H1 (cell line): Measurements from ENCODE around the gene OBSL1. TPM values are rescaled to one million over a fixed set of nuclear protein-coding genes. Genes with fewer than 3 reads are reported as not detected.

ENCODE experiments used
- CTCF ChIA-PET: fragments of 300-600 bp; sonication (Branson Sonifier 250); formaldehyde crosslinking; loops from one replicate; lab custom pipeline; 2021; ENCODE audit not compliant: partially characterized antibody; lab: Charles Lee
- POLR2A ChIA-PET: fragments of 300-600 bp; sonication (Branson Sonifier 250); formaldehyde crosslinking; loops from one replicate; lab custom pipeline; 2021; ENCODE audit warnings: inconsistent platforms; ENCODE audit not compliant: partially characterized antibody; lab: Charles Lee
- DNase-seq, 2 experiments: peaks; one replicate each; pipeline versions ENCODE4 v3.0.0 to v3.0.0-alpha.2; 2010 to 2022; ENCODE audit warnings: low spot score in 2 of 2, low read depth in 1 of 2, mixed read lengths in 1 of 2
- FAIRE-seq: peaks from 2 replicates; lab custom pipeline; 2011; peaks lifted over from hg19 to GRCh38; lab: Jason Lieb, UNC
- H2AFZ ChIP-seq: 2 replicates; pipeline ENCODE4 v1.8.1; 2012; ENCODE audit warnings: low read length, inconsistent platforms
- H2AK5ac ChIP-seq: 2 replicates; pipeline ENCODE4 v1.6.1; 2013; ENCODE audit warnings: low read depth, low read length
- H2BK120ac ChIP-seq: replicated peaks from 2 replicates; pipeline ENCODE3; 2013; ENCODE audit warnings: low read depth, low read length, inconsistent platforms
- H2BK12ac ChIP-seq: 2 replicates; pipeline ENCODE4 v1.6.1; 2013; ENCODE audit warnings: low read depth, low read length
- H2BK15ac ChIP-seq: 2 replicates; pipeline ENCODE4 v1.6.1; 2013; ENCODE audit warnings: low read length
- H2BK20ac ChIP-seq: 2 replicates; pipeline ENCODE4 v1.6.1; 2013; ENCODE audit warnings: low read length
- H2BK5ac ChIP-seq: 2 replicates; pipeline ENCODE4 v1.6.1; 2013; ENCODE audit warnings: low read depth, low read length
- H3K14ac ChIP-seq: 2 replicates; pipeline ENCODE4 v1.6.1; 2013; ENCODE audit warnings: inconsistent platforms; ENCODE audit not compliant: insufficient read length
- H3K18ac ChIP-seq: 2 replicates; pipeline ENCODE4 v1.6.1; 2013; ENCODE audit warnings: low read length; ENCODE audit errors: extremely low read depth
- H3K23ac ChIP-seq: 2 replicates; pipeline ENCODE4 v1.6.1; 2013; ENCODE audit warnings: inconsistent platforms; ENCODE audit not compliant: insufficient read length
- H3K23me2 ChIP-seq: 2 replicates; pipeline ENCODE4 v1.6.1; 2013; ENCODE audit warnings: low read depth, low read length
- H3K27ac ChIP-seq: 2 replicates; pipeline ENCODE4 v1.6.1; 2011; ENCODE audit warnings: low read depth, low read length, inconsistent platforms
- H3K27me3 ChIP-seq, 4 experiments: replicated peaks in 1 of 4; 1 replicate in 1 of 4; 2 replicates in 3 of 4; pipeline versions ENCODE4 v1.6.1 to v1.8.1; 2011 to 2013; ENCODE audit warnings: low read length in 3 of 4, mild to moderate bottlenecking in 3 of 4, inconsistent platforms in 2 of 4, mixed read lengths in 2 of 4, moderate library complexity in 1 of 4; ENCODE audit not compliant: control insufficient read depth in 3 of 4, insufficient read depth in 3 of 4; ENCODE audit errors: extremely low read depth in 1 of 4
- H3K36me3 ChIP-seq, 4 experiments: 2 replicates each; pipeline versions ENCODE4 v1.6.1 to v1.8.1; 2011 to 2013; ENCODE audit warnings: mild to moderate bottlenecking in 4 of 4, low read length in 3 of 4, moderate library complexity in 2 of 4, control low read depth in 1 of 4, inconsistent platforms in 1 of 4; ENCODE audit not compliant: insufficient read depth in 4 of 4, control insufficient read depth in 2 of 4
- H3K4ac ChIP-seq: replicated peaks from 2 replicates; pipeline ENCODE3; 2013; ENCODE audit warnings: low read length, low read depth, mixed read lengths, inconsistent platforms; ENCODE audit not compliant: insufficient read length
- H3K4me1 ChIP-seq, 4 experiments: replicated peaks in 1 of 4; 1 replicate in 1 of 4; 2 replicates in 3 of 4; pipeline versions ENCODE4 v1.6.1 to v1.8.1; 2011 to 2013; ENCODE audit warnings: low read length in 3 of 4, inconsistent platforms in 2 of 4, mixed read lengths in 1 of 4; ENCODE audit not compliant: insufficient read depth in 4 of 4, control insufficient read depth in 3 of 4
- H3K4me2 ChIP-seq, 2 experiments: 2 replicates each; pipeline versions ENCODE4 v1.6.1 to v1.8.1; 2011 to 2013; ENCODE audit warnings: low read depth in 2 of 2, low read length in 2 of 2, control low read depth in 1 of 2, inconsistent platforms in 1 of 2, mild to moderate bottlenecking in 1 of 2; ENCODE audit not compliant: insufficient read depth in 1 of 2
- H3K4me3 ChIP-seq, 4 experiments: fragments of 200-600, 300-600 bp in 1 of 4; sonication (generic), shearing (Covaris generic), sonication (Bioruptor Twin) in 1 of 4; 2 replicates each; pipeline versions ENCODE4 v1.5.1 to v1.8.1; 2011 to 2016; ENCODE audit warnings: low read length in 4 of 4, low read depth in 3 of 4, control low read depth in 2 of 4, inconsistent platforms in 2 of 4, mild to moderate bottlenecking in 2 of 4, mixed read lengths in 1 of 4, moderate library complexity in 1 of 4; ENCODE audit not compliant: insufficient read depth in 2 of 4; ENCODE audit errors: extremely low read depth in 1 of 4
- H3K56ac ChIP-seq: replicated peaks from 2 replicates; pipeline ENCODE3; 2013; ENCODE audit warnings: low read depth, mild to moderate bottlenecking, mixed read lengths, low read length, inconsistent platforms; ENCODE audit not compliant: insufficient read length
- H3K79me1 ChIP-seq: 2 replicates; pipeline ENCODE4 v1.6.1; 2013; ENCODE audit warnings: low read depth, low read length, control low read depth
- H3K79me2 ChIP-seq, 2 experiments: 2 replicates each; pipeline versions ENCODE4 v1.6.1 to v1.8.1; 2012 to 2013; ENCODE audit warnings: low read length in 2 of 2, mild to moderate bottlenecking in 2 of 2, inconsistent platforms in 1 of 2; ENCODE audit not compliant: insufficient read depth in 2 of 2, control insufficient read depth in 1 of 2
- H3K9ac ChIP-seq, 4 experiments: replicated peaks in 1 of 4; 1 replicate in 1 of 4; 2 replicates in 3 of 4; pipeline versions ENCODE4 v1.6.1 to v1.8.1; 2011 to 2013; ENCODE audit warnings: low read depth in 3 of 4, low read length in 3 of 4, control low read depth in 2 of 4, mild to moderate bottlenecking in 2 of 4, moderate library complexity in 2 of 4, inconsistent platforms in 1 of 4; ENCODE audit errors: extremely low read depth in 1 of 4
- H3K9me3 ChIP-seq, 2 experiments: 2 replicates each; pipeline versions ENCODE4 v1.6.1 to v1.8.1; 2012 to 2013; ENCODE audit warnings: mild to moderate bottlenecking in 2 of 2, moderate library complexity in 2 of 2, control low read depth in 1 of 2, inconsistent platforms in 1 of 2, low read depth in 1 of 2, low read length in 1 of 2, mixed read lengths in 1 of 2; ENCODE audit not compliant: insufficient read depth in 2 of 2
- H4K20me1 ChIP-seq, 2 experiments: replicated peaks in 1 of 2; 2 replicates each; pipeline versions ENCODE3 to v1.8.1; 2011 to 2013; ENCODE audit warnings: inconsistent platforms in 2 of 2, low read length in 2 of 2, mild to moderate bottlenecking in 1 of 2; ENCODE audit not compliant: insufficient read depth in 2 of 2, control insufficient read depth in 1 of 2
- H4K5ac ChIP-seq: 2 replicates; pipeline ENCODE4 v1.6.1; 2013; ENCODE audit warnings: low read length, low read depth, mixed read lengths, inconsistent platforms; ENCODE audit not compliant: insufficient read length
- H4K8ac ChIP-seq: 2 replicates; pipeline ENCODE4 v1.8.0; 2013; ENCODE audit warnings: mild to moderate bottlenecking, moderate library complexity, low read length, inconsistent platforms; ENCODE audit not compliant: insufficient read depth; ENCODE audit errors: extremely low read depth
- H4K91ac ChIP-seq: replicated peaks from 2 replicates; pipeline ENCODE3; 2013; ENCODE audit warnings: low read length, mixed read lengths, inconsistent platforms; ENCODE audit not compliant: insufficient read length
- BRCA1 ChIP-seq: IDR thresholded peaks from 2 replicates; pipeline ENCODE4 v1.6.1; 2012; ENCODE audit warnings: low read depth, low read length, improper control_type of control experiment
- KDM5A ChIP-seq: fragments of 200-600 bp; IDR thresholded peaks from 2 replicates; pipeline ENCODE4 v1.7.1; 2012; ENCODE audit warnings: mild to moderate bottlenecking, low read length, inconsistent platforms, mixed read lengths
- PHF8 ChIP-seq: fragments of 200-600 bp; sonication (generic); conservative IDR thresholded peaks from 2 replicates; pipeline ENCODE4 v1.7.1; 2012; ENCODE audit warnings: low read depth, mild to moderate bottlenecking, inconsistent platforms, low read length, moderate library complexity
- POLR2AphosphoS5 ChIP-seq: IDR thresholded peaks from 2 replicates; pipeline ENCODE4 v1.6.1; 2011; ENCODE audit warnings: low read depth, low read length
- RXRA ChIP-seq: IDR thresholded peaks from 2 replicates; pipeline ENCODE4 v1.6.1; 2011; ENCODE audit warnings: low read depth, mild to moderate bottlenecking, low read length, moderate library complexity; ENCODE audit not compliant: insufficient read depth
- SP2 ChIP-seq: IDR thresholded peaks from 2 replicates; pipeline ENCODE4 v1.6.1; 2012; ENCODE audit warnings: mild to moderate bottlenecking, low read length, inconsistent platforms
- TAF7 ChIP-seq: optimal IDR thresholded peaks from 2 replicates; pipeline ENCODE3; 2011; ENCODE audit warnings: low read depth, mild to moderate bottlenecking, inconsistent platforms, low read length, moderate library complexity, borderline replicate concordance
- TBP ChIP-seq: IDR thresholded peaks from 2 replicates; pipeline ENCODE4 v1.6.1; 2011; ENCODE audit warnings: low read depth, low read length, improper control_type of control experiment
- WGBS, 2 experiments: shearing (Covaris generic) in 1 of 2; methylation state at CpG; one replicate each; pipeline versions ENCODE4 v1.1.6 to v1.1.7; 2013 to 2015; ENCODE audit warnings: low lambda C conversion rate in 2 of 2, mixed read lengths in 2 of 2, inconsistent platforms in 1 of 2, low coverage in 1 of 2, missing lambda C conversion rate in 1 of 2; ENCODE audit not compliant: insufficient replicate concordance in 2 of 2, insufficient coverage in 1 of 2, insufficient read length in 1 of 2; ENCODE audit errors: extremely low coverage in 1 of 2, missing lambda C conversion rate in 1 of 2; 5-methylcytosine and 5-hydroxymethylcytosine counted together
- polyA plus RNA-seq, 7 experiments: library from polyadenylated mRNA; depleted of rRNA in 3 of 7; stranded (reverse) in 5 of 7; unstranded in 2 of 7; fragments of >200 nt in 5 of 7; fragments of 200-250 nt in 2 of 7; gene quantifications; 1 replicate in 5 of 7; 2 replicates in 1 of 7; 4 replicates in 1 of 7; pipeline versions ENCODE4 v1.2.1 to v1.2.3, GENCODE V29; 2011 to 2013; ENCODE audit warnings: missing spikeins in 2 of 7, mixed read lengths in 2 of 7
- total RNA-seq: library from RNA; stranded (reverse); fragmentation: NEBNext Ultra II Directional; extraction: Animal tissue kit (Norgen Biotek cat#: 25700); gene quantifications from 2 replicates; pipeline ENCODE4 v1.2.1, GENCODE V29; 2021

OBSL1 gene
- total and polyA plus RNA-seq, 2 of the 8 experiments (the other 6 are each of a cell fraction or from before 2014, with no cell fraction given): 116 to 127 TPM

DNA sequence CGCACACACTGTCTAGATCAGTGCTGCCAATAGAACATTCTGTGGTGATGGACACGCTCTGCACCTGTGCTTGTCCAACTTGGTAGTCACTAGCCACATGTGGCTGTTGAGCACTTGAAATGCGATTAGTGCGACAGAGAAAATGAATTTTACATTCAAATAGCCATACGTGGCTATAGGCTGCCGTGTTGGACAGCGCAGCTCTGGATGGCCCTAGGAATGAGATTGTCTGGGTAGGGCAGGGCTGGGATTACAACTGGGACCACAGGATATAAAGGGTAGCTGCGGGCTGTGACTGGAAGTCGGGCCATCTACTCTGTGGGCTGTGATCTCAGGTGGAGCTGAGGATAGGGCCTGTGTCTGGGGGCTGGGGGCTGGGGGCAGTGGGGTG lies 51.8 kb downstream of the OBSL1 start:
- H3K4ac ChIP-seq: no peak overlapping the region
- H3K14ac ChIP-seq: no peak overlapping the region
- H4K20me1 ChIP-seq: peaks cover 0 to 5% of the 10 kb centered on the region in 2 experiments
- H2AK5ac ChIP-seq: 0 out of 2 replicates have a peak overlapping the region, but pooled peaks have one; percentile 1
- peaks cover 0 to 25% (median 17%) of the 10 kb centered on the region in 4 experiments; a peak in 6 of 7 replicates for H3K27me3 ChIP-seq
- no peak overlapping the region for H2BK120ac ChIP-seq
- peaks cover 5% of the 10 kb centered on the region; the same call in 1 of the 2 replicates for H3K23me2 ChIP-seq
- no peak overlapping the region for H3K4me3 ChIP-seq
- no peak overlapping the region for H2BK12ac ChIP-seq
- TF ChIP-seq BRCA1: no peak
- TF ChIP-seq SP2: no peak
- TF ChIP-seq RXRA: no peak
- no peak for TF ChIP-seq TBP
- TF ChIP-seq KDM5A: no peak
- no peak for TF ChIP-seq PHF8
- TF ChIP-seq POLR2AphosphoS5: no peak
- no peak for TF ChIP-seq TAF7
- WGBS, 2 experiments: 91% methylated on average over 9 of the region's 9 CpGs; no CpG with 5 or more reads in 1 of the 2 experiments
- FAIRE-seq (no peak), DNase-seq (no peak)
- no peak overlapping the region for H4K8ac ChIP-seq
- no peak overlapping the region for H2BK15ac ChIP-seq
- H3K23ac ChIP-seq: no peak overlapping the region
- no peak overlapping the region for H2BK5ac ChIP-seq
- H3K18ac ChIP-seq: no peak overlapping the region
- H3K4me2 ChIP-seq: no peak overlapping the region
- no peak overlapping the region for H2AFZ ChIP-seq
- POLR2A ChIA-PET: interaction anchor here (1.1 to 5.5 kb wide), 7 partner anchors 10 to 78 kb away, joined by 3 to 36 read pairs (median 5); partner anchors contain the start of genes GMPPA and STK11IP
- no peak overlapping the region for H4K5ac ChIP-seq
- CTCF ChIA-PET: interaction anchor here (0.6 to 113.1 kb wide), 10 partner anchors 6 to 231 kb away, joined by 3 to 7248 read pairs (median 41); partner anchors contain the start of genes ASIC4, DES, DNPEP and GMPPA
- H3K36me3 ChIP-seq: no peaks in the 10 kb centered on the region
- no peaks in the 10 kb centered on the region for H3K79me1 ChIP-seq
- no peak overlapping the region for H3K56ac ChIP-seq
- no peak overlapping the region for H2BK20ac ChIP-seq
- no peak overlapping the region for H3K9ac ChIP-seq
- peaks cover 0 to 29% (median 19%) of the 10 kb centered on the region in 4 experiments; a peak in 6 of 7 replicates for H3K4me1 ChIP-seq
- no peaks in the 10 kb centered on the region for H3K79me2 ChIP-seq
- H4K91ac ChIP-seq: peak overlapping the region; percentile 2
- no peaks in the 10 kb centered on the region for H3K9me3 ChIP-seq
- no peak overlapping the region for H3K27ac ChIP-seq
